ENCODE results near the gene ASCL3.
"Not testable (repeated sequence)": the region's sequence is repeated elsewhere in the genome, so short reads cannot be mapped to it uniquely, and the experiment has no call there.

Gene ASCL3

GRCh38 chr11:8942518-8943066, at the start of gene ASCL3:
TSS of gene ASCL3 (minus strand) at chr11:8943016. CDS start at chr11:8938161, 4,855 bp downstream.
- Histone ChIP-seq H3K36me3 (replicated peaks) (no peaks in the 10 kb centered on the region), H3K27me3 (ENCODE audit: low read depth) (no peaks in the 10 kb centered on the region), H3K9me3 (no peaks in the 10 kb centered on the region), H3K4me1 (no peaks in the 10 kb centered on the region), H3K4me3 (no peak within 1 kb of the TSS)
- no peak for DNase-seq (ENCODE audit: low spot score in 2 of 2)
- in situ Hi-C loops (cut with MboI; ENCODE audit: low sequenced_read_pairs) = no loop called here

GRCh38 chr11:8989453-8989852, 46.6 kb upstream of the ASCL3 start:
- DNase-seq (ENCODE audit: low spot score in 2 of 2) = no peak
- H3K9me3 ChIP-seq = no peaks in the 10 kb centered on the region
- no peak overlapping the region for H3K4me3 ChIP-seq
- peaks cover 5% of the 10 kb centered on the region; the same call in 1 of the 2 replicates for H3K4me1 ChIP-seq
- in situ Hi-C loops (cut with MboI; ENCODE audit: low sequenced_read_pairs) = no loop called here
- H3K36me3 ChIP-seq (replicated peaks) = no peaks in the 10 kb centered on the region
- H3K27me3 ChIP-seq (ENCODE audit: low read depth) = no peaks in the 10 kb centered on the region

GRCh38 chr11:8988329-8989234, 45.8 kb upstream of the ASCL3 start:
- Histone ChIP-seq H3K36me3 (replicated peaks) (no peaks in the 10 kb centered on the region), H3K4me1 (no peaks in the 10 kb centered on the region), H3K9me3 (no peaks in the 10 kb centered on the region), H3K27me3 (ENCODE audit: low read depth) (no peaks in the 10 kb centered on the region), H3K4me3 (no peak overlapping the region)
- in situ Hi-C loops (cut with MboI; ENCODE audit: low sequenced_read_pairs) = no loop called here
- no peak for DNase-seq (ENCODE audit: low spot score in 2 of 2)

GRCh38 chr11:8987446-8987845, 44.6 kb upstream of the ASCL3 start:
- in situ Hi-C loops (cut with MboI; ENCODE audit: low sequenced_read_pairs) = no loop called here
- no peak overlapping the region for H3K4me3 ChIP-seq
- no peaks in the 10 kb centered on the region for H3K4me1 ChIP-seq
- DNase-seq (ENCODE audit: low spot score in 2 of 2) = no peak
- no peaks in the 10 kb centered on the region for H3K36me3 ChIP-seq (replicated peaks)
- H3K9me3 ChIP-seq = no peaks in the 10 kb centered on the region
- no peaks in the 10 kb centered on the region for H3K27me3 ChIP-seq (ENCODE audit: low read depth)

DNA sequence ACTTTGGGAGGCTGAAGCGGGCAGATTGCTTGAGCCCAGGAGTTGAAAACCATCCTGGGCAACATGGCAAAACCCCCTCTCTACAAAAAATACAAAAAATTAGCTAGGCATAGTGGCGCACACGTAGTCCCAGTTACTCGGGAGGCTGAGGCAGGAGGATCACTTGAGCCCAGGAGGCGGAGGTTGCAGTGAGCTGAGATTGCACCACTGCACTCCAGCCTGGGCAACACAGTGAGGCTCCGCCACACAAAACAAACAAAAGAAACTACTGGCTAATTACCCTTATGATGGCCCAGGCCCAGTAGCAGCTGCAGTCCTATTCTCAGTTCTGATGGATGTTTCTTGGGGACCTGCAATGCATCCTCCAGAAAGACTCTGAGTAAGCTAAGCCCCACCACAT, 44.0 kb upstream of the ASCL3 start:
- H3K36me3 ChIP-seq (replicated peaks); H3K4me1 ChIP-seq; in situ Hi-C loops (cut with MboI; ENCODE audit: low sequenced_read_pairs); H3K4me3 ChIP-seq; DNase-seq (ENCODE audit: low spot score in 2 of 2); H3K9me3 ChIP-seq; H3K27me3 ChIP-seq (ENCODE audit: low read depth): not testable (repeated sequence)

DNA sequence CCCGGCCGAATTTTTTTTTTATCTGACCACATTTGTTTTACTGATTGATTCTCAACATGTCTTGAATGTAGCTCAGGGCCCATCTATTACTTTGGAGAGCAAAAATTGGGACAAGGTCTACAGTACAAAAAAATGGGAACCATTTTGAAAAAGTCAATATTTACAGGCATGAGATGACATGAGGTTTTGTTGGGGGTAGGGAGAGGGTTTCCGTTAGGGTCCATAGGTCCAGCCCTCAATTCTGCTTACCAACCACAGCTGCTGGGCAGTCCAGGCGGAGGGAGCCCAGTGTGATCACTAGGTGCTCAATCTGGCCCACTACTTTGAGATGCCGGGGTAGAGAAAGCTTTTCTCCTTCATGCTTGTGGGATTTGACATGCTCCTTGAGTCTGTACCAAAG, 42.6 kb upstream of the ASCL3 start:
- Histone ChIP-seq H3K27me3 (ENCODE audit: low read depth) (no peaks in the 10 kb centered on the region), H3K4me3 (no peak overlapping the region), H3K9me3 (no peaks in the 10 kb centered on the region), H3K4me1 (no peaks in the 10 kb centered on the region), H3K36me3 (replicated peaks) (no peaks in the 10 kb centered on the region)
- in situ Hi-C loops (cut with MboI; ENCODE audit: low sequenced_read_pairs) = no loop called here
- DNase-seq (ENCODE audit: low spot score in 2 of 2) = no peak

GRCh38 chr11:8983552-8983951, 40.7 kb upstream of the ASCL3 start:
- in situ Hi-C loops (cut with MboI; ENCODE audit: low sequenced_read_pairs) = no loop called here
- Histone ChIP-seq H3K9me3 (no peaks in the 10 kb centered on the region), H3K4me1 (no peaks in the 10 kb centered on the region), H3K27me3 (ENCODE audit: low read depth) (no peaks in the 10 kb centered on the region), H3K4me3 (no peak overlapping the region), H3K36me3 (replicated peaks) (no peaks in the 10 kb centered on the region)
- DNase-seq (ENCODE audit: low spot score in 2 of 2) = no peak

DNA sequence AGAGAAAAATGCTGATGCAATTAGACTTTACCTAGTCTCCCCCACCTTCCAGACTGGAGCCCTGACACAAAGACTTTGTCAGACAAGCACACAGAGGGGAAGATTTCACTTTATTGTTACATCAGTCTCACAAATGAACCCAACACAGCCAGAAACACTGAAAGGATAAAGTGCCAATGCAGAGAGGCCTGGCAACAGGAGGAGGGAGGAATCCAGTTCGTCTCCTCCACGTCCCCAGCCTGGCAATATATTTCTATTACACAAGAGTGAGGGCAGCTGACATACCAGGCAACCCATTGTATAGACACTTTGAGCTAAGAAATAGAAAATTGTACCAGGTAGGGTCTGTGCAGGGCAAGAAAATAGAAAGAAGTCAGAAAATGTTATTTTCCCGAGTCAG, 37.7 kb upstream of the ASCL3 start:
- H3K36me3 ChIP-seq (replicated peaks) = no peaks in the 10 kb centered on the region
- H3K4me1 ChIP-seq = no peaks in the 10 kb centered on the region
- no peaks in the 10 kb centered on the region for H3K9me3 ChIP-seq
- no peaks in the 10 kb centered on the region for H3K27me3 ChIP-seq (ENCODE audit: low read depth)
- H3K4me3 ChIP-seq = no peak overlapping the region
- no peak for DNase-seq (ENCODE audit: low spot score in 2 of 2)
- in situ Hi-C loops (cut with MboI; ENCODE audit: low sequenced_read_pairs) = no loop called here

DNA sequence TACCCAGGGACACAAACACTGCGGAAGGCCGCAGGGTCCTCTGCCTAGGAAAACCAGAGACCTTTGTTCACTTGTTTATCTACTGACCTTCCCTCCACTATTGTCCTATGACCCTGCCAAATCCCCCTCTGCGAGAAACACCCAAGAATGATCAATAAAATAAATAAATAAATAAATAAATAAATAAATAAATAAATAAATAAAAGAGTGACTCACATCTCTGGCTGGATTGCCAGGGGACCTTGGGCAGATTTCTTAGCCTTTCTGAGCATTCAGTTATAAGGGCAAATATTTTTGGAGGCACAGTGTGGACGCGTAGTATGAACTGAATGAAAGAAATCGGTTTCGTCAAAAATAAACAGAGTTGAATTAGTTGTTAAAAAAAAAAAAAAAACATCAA, 36.5 kb upstream of the ASCL3 start:
- in situ Hi-C loops (cut with MboI; ENCODE audit: low sequenced_read_pairs); H3K27me3 ChIP-seq (ENCODE audit: low read depth); H3K4me1 ChIP-seq; H3K36me3 ChIP-seq (replicated peaks); DNase-seq (ENCODE audit: low spot score in 2 of 2); H3K9me3 ChIP-seq; H3K4me3 ChIP-seq: not testable (repeated sequence)

GRCh38 chr11:8973121-8973520, 30.3 kb upstream of the ASCL3 start:
- in situ Hi-C loops (cut with MboI; ENCODE audit: low sequenced_read_pairs) = no loop called here
- Histone ChIP-seq H3K9me3 (no peaks in the 10 kb centered on the region), H3K27me3 (ENCODE audit: low read depth) (no peaks in the 10 kb centered on the region), H3K4me1 (peaks cover 4% of the 10 kb centered on the region), H3K4me3 (no peak overlapping the region), H3K36me3 (replicated peaks) (no peaks in the 10 kb centered on the region)
- no peak for DNase-seq (ENCODE audit: low spot score in 2 of 2)

DNA sequence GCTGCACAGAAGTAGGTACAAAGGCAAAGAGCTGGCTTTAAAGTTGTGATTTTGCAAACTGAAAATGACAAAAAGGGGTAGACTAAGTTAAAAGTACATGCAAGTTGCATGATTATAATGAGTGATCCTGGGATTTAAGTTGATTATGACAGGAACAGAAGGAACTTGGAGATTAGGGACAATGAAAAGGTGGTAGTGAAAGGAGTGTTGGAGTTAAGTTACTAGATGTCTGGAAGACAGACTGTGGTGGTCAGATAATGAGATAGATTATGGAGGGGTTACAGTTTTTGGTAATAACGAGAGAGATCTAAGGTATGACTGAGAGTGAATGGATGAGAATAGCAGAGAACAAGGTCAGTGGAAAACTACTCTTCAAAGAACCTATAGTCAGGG, 29.1 kb upstream of the ASCL3 start:
- in situ Hi-C loops (cut with MboI; ENCODE audit: low sequenced_read_pairs) = no loop called here
- H3K27me3 ChIP-seq (ENCODE audit: low read depth) = no peaks in the 10 kb centered on the region

DNA sequence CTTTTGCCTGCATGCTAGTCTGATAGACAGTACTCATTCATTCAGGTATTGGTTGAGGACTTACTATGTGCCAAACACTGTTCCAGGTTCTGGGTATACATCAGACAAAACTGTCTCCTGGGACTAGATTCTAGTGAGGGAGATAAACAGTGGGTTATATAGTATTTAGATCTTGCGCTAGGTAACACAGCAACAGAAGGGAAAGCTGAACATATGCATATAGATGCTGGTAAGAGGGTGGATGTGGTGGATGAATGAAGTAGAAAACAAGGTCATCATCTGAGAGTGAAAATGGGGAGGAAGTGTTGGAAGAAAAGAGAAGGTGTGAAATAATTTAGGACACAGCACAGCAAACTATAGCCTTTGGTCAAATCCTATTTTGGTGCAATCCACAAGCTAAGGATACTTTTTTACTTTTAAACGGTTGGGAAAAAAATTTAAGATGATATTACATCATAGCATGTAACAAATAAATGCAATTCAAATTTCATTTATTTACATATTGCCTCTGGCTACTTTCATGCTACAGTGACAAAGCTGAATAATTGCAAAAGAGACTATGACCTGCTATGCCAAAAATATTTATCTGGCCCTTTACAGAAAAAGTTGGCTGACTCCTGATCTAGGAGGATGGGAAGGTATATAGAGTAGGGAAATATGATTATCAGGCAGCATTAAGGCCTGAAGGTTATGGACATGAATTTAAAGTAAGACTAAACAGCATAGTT, 28.5 kb upstream of the ASCL3 start:
- Histone ChIP-seq H3K4me1 (peaks cover 4% of the 10 kb centered on the region), H3K36me3 (replicated peaks) (no peaks in the 10 kb centered on the region), H3K4me3 (no peak overlapping the region), H3K9me3 (no peaks in the 10 kb centered on the region), H3K27me3 (ENCODE audit: low read depth) (no peaks in the 10 kb centered on the region)
- DNase-seq (ENCODE audit: low spot score in 2 of 2) = no peak
- in situ Hi-C loops (cut with MboI; ENCODE audit: low sequenced_read_pairs) = no loop called here

More for the DNA sequence above, 29.1 kb upstream of the ASCL3 start:
- Histone ChIP-seq H3K4me1 (peaks cover 4% of the 10 kb centered on the region), H3K9me3 (no peaks in the 10 kb centered on the region), H3K36me3 (replicated peaks) (no peaks in the 10 kb centered on the region), H3K4me3 (no peak overlapping the region)
- no peak for DNase-seq (ENCODE audit: low spot score in 2 of 2)

- DNase-seq (ENCODE audit: low spot score in 2 of 2) = no peak
- in situ Hi-C loops (cut with MboI; ENCODE audit: low sequenced_read_pairs) = no loop called here
- Histone ChIP-seq H3K9me3 (no peaks in the 10 kb centered on the region), H3K4me1 (peaks cover 4% of the 10 kb centered on the region), H3K36me3 (replicated peaks) (no peaks in the 10 kb centered on the region), H3K4me3 (no peak overlapping the region), H3K27me3 (ENCODE audit: low read depth) (no peaks in the 10 kb centered on the region)
Observed at GRCh38 chr11:8967184-8967583, 24.4 kb upstream of the ASCL3 start.

Data from HAP-1 (cell line).